RKO (cell line): ENCODE measurements around the gene NTSR1.

Experiments
- DNase-seq: peaks from one replicate; pipeline ENCODE4 v3.0.0-alpha.2; 2016; ENCODE audit warnings: low spot score

NTSR1 gene

DNA sequence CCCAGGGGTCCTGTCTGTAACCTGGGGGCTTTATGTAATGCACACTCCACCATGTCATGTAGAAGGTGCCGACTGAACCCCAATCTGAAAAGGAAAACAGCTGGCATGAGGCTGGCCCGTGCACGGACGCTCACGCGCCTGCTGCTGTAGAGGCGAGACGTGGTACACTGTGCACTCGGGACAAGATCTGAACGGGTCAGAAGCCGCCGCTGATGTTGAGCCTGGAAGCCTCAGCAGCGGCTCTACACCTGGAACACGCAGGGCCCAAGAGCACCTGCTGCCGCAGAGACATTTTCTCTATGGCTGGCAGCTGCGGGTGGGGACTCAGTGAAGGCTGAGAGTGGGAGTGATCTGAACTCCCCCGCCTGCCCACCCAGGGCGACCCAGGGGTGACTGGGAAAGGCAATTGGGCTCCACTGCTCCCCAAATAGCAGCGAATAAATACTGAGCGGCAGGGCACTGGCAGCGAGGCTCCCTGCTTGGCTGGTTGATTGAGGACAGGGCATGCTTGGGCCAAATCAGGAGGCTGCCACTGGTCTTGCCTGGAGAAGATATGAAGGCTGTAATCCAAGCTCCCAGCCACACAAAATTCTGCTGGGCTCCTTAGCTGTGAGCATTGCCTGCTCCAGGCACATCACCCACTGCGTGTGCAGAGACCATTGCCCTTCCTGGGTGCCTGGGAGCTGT lies 93.5 kb downstream of the NTSR1 start:
- DNase-seq = no peak

DNA sequence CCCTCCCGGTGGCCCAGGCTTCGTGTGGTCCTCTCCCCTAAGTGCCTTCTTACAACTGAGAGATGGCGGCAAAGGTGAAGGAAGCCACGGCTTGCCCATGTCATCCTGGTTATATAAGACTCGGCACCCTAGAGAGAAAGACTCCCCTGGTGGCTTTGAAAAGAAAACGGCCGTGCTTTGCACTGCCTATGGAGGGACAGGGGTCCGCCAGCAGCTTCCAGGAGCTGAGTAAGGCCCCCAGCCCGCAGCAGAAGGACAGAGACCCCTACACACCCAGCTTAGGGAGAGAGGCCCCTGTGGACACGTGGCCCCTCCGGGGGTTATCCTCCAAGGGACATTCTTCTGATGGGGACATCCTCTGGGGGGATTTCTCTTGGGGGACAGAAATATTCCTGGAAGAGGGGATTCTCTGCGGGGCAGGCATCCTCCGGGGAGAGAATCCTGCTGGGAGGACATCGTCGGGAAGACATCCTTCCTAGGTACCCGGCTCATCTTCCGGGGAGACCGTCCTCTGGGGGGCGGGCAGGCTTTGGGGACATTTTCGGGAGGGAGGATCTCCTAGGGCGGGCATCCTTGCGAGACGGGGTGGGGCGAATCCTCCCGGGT lies 95.5 kb downstream of the NTSR1 start:
- DNase-seq = no peak

DNA sequence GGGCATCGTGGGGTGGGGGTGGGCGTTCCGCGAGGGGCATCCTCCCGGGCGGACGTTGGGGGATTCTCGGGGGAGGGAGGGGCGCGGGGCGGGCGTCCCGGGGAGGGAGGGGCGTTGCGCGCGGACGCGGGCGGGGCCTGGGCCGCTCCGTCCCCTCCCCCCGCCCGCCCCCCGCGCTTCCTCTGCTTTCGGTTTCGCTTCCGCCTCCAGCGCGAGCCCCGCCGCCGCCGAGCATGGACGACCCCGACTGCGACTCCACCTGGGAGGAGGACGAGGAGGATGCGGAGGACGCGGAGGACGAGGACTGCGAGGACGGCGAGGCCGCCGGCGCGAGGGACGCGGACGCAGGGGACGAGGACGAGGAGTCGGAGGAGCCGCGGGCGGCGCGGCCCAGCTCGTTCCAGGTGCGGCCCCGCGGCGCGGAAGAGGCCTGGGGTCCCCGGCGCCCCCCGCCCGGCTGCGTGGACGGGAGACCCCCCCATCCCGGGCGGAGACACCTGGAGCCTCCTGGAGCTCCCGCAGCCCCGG lies 96.1 kb downstream of the NTSR1 start, which contains the start of gene OGFR:
OGFR (plus strand) TSS at position 209 of the 528 bp plus-strand sequence; CDS start at position 234, 25 bp downstream.
- peak; percentile 50 for DNase-seq

DNA sequence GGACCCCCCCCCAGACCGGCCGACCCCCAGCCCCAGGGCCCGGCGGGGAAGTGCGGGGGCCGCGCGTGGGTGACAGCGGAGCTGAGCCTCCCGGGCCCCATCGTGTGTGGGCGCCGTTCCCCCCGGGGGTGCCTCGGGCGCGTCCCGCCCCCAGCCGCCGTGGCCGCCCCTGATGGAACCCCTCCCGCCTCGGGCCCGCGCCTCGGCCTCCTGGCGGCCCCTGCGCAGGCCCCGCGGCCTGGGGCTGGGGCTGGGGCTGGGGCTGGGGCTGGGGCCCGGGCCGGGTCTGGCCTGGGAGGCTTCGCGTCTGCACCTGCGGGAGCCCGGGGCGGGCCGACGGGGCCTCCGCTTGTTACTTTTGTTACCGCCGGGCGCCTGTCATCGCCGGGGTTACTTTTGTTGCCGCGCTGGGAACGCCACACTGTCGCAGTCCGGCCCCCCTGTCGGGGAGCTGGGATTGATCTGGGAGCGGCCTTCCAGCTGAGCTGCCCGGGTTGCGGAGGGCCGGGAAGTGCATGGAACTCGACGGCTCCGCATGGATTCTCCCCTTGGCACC lies 96.6 kb downstream of the NTSR1 start:
- peak; percentile 41 for DNase-seq

- peak; percentile 45 for DNase-seq
Measured at GRCh38 chr20:62805711-62806382, 97.2 kb downstream of the NTSR1 start.

DNA sequence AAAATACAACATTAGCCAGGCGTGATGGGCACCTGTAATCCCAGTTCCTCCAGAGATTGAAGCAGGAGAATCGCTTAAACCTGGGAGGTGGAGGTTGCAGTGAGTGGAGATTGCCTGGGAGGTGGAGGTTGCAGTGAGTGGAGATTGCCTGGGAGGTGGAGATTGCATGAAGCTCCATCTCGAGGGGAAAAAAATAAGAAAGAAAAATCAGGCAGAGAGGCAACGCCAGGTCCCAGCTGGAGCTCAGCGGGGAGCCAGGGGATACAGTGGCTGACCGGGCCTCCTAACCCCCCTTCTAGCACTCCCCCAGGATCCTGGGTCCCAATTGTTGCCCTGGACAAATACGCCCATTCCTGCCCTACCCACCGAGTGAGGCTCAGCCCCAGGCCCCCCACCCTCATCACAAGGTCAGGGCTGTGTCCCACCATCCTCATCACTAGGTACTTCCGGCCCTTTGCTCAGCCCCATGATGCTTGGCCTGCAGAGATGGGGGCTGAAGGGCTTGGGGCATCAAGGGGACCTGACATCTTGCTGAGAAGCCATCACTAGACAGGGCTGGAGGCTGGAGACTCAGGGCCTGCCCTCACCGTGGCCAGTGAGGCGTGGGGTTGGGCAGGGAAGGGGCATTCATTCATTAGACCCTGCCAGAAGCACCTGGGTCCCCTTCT lies 97.9 kb downstream of the NTSR1 start:
- no peak for DNase-seq

DNA sequence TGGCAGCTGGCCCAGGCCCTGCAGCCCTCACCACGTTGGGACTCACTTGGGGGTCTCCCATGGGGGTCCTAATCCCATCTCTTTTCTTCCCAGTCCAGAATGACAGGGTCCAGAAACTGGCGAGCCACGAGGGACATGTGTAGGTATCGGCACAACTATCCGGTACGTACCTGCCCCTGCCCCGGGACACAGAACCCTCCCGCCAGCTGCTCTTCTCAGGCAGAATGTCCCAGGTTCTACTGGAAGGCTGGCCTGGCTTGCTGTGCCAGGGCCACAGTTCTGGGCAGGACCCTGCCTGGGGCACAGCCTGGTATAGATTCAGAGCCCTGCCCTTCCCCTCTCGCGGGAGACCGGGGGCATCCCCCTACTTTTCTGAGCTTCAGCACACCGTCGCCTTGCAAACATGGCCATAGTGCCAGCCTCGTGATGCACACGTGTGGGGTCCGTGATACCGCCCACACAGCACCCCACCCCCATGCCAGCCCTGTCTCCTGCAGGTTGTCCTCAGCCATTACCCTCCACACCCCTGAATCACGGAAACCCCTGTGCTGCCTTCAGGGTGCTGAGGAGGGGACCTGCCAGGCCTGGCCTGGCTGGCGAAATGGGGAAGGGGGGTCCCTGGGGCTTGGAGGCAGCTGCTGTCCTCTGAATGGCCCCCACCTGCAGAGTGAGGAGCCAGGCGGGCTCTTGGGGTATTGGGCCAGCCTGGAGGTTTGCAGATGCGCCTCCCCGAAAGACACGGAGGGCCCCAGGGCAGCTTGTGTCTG lies 99.0 kb downstream of the NTSR1 start:
- no peak for DNase-seq

- peak; percentile 66 for DNase-seq
Measured at GRCh38 chr20:62808211-62808865, 99.7 kb downstream of the NTSR1 start.

DNA sequence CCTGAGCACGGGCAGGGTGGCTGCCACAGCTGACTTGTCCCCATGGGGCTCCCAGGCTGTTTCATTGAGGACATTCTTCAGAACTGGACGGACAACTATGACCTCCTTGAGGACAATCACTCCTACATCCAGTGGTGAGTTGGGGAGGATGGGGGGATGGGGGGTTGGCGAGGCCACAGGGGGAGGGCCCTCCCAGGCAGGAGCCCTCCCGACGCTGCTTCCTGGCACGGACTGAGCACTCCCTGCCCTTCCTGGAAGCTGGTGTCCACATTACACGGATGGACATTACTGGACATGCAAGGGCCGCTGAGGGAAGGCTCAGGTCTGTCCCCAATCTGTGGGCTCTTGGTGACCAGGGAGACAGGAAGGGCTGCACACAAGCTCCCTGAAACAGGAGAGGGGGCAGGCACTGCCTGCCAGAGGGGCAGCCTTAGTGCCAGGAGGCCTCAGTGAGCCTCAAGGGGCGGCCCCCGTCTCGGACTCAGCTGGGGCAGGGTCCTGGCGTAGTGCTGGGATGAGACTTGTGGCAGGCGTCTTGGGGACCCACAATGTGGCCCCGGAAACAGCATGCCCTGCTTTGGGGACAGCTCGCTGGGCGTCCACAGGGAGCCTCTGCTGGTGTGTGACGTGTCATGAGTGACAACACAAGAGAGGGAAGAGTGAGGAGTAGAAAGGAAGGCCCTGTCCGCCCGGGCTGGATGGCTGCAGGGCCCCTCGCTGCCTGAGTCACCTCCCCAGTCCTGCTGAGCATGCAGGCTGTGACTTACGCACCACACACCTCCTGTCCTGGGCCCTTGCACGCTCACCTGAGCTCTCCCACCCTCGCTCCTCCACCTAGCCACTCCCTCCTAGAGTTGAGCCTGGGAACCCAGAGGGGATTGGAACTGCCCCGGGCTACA lies 101.1 kb downstream of the NTSR1 start:
- DNase-seq = no peak

GRCh38 chr20:62811320-62811719 lies 102.7 kb downstream of the NTSR1 start:
- DNase-seq = no peak

GRCh38 chr20:62811720-62812119 lies 103.1 kb downstream of the NTSR1 start:
- DNase-seq = no peak
